ENCODE measurements around the gene WEE1. TPM values are rescaled to one million over a fixed set of nuclear protein-coding genes. Genes with fewer than 3 reads are reported as not detected.
"Not testable (repeated sequence)": the region's sequence is repeated elsewhere in the genome, so short reads cannot be mapped to it uniquely, and the experiment has no call there.

The WEE1 gene
- total RNA-seq, 1 donor, result 51.1 TPM

DNA sequence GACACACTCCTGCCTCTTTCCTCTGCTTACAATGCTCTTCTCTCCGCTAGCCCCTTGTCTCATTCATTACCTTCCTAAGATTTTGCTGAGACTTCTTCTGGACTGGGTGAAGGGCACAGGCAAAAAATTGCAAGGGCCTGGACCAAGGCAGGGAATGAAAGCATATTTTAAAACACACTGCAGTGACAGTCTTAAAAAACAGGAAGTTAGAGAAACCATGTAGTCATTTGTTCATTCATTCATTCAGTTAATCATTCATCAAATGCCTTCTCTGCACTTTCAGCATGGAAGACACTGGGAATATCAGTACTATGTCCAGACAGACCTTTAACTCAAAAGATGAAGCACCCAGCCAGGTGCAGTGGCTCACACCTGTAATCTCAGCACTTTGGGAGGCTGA is 45.5 kb downstream of the WEE1 start:
- H3K4me3 ChIP-seq (ENCODE audit: low read depth, low read length), result no peak overlapping the region
- no peak for DNase-seq (ENCODE audit: low read depth)
- TF ChIP-seq, protein P1, sequence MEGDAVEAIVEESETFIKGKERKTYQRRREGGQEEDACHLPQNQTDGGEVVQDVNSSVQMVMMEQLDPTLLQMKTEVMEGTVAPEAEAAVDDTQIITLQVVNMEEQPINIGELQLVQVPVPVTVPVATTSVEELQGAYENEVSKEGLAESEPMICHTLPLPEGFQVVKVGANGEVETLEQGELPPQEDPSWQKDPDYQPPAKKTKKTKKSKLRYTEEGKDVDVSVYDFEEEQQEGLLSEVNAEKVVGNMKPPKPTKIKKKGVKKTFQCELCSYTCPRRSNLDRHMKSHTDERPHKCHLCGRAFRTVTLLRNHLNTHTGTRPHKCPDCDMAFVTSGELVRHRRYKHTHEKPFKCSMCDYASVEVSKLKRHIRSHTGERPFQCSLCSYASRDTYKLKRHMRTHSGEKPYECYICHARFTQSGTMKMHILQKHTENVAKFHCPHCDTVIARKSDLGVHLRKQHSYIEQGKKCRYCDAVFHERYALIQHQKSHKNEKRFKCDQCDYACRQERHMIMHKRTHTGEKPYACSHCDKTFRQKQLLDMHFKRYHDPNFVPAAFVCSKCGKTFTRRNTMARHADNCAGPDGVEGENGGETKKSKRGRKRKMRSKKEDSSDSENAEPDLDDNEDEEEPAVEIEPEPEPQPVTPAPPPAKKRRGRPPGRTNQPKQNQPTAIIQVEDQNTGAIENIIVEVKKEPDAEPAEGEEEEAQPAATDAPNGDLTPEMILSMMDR (IDR thresholded peaks at IDR 0.05; ENCODE audit: insufficient read depth, low read length), result no peak

DNA sequence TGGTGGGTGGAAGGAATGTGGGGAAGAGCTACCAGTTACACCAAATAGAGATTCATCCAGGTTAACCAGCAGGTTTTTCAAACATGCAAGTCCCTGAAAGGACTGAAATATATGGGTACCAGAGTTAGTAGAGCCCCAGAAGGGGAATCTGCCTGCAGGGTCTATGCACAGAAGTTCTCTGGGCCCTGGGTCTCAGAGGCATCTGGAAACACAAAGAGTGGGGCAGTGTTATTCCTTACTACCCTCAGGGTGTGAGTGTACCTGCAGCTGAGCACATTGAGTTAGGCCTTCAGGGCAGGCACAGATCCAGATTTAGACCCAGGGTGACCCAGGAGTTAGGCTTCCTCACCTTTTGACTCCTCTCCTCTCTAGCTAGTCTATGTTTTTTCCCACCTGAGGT is 46.5 kb downstream of the WEE1 start:
- no peak for DNase-seq (ENCODE audit: low read depth)
- no peak overlapping the region for H3K4me3 ChIP-seq (ENCODE audit: low read depth, low read length)
- TF ChIP-seq, protein P1 (IDR thresholded peaks at IDR 0.05; ENCODE audit: insufficient read depth, low read length), result no peak

GRCh38 chr11:9622353-9622752 is 48.9 kb downstream of the WEE1 start:
- DNase-seq (ENCODE audit: low read depth); H3K4me3 ChIP-seq (ENCODE audit: low read depth, low read length): not testable (repeated sequence)

- not testable (repeated sequence) for H3K4me3 ChIP-seq (ENCODE audit: low read depth, low read length); DNase-seq (ENCODE audit: low read depth)
Observed at GRCh38 chr11:9623053-9623452, 49.6 kb downstream of the WEE1 start.

DNA sequence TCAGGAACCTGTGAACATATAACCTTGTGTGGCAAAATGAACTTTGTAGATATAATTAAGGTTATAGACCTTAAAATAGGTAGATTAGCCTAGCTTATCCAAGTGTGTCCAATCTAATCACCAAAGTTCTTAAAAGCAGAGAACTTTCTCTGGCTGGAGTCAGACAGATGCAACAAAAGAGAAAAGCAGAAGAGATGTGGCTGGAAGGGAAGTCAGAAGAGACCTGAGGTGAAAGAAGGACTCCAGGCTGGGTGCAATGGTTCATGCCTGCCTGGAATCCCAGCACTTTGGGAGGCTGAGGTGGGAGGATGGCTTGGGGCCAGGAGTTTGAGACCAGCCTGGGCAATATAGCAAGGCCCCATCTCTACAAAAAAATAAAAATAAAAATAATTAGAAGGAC is 51.0 kb downstream of the WEE1 start:
- no peak for DNase-seq (ENCODE audit: low read depth)
- no peak overlapping the region for H3K4me3 ChIP-seq (ENCODE audit: low read depth, low read length)
- TF ChIP-seq, protein P1 (IDR thresholded peaks at IDR 0.05; ENCODE audit: insufficient read depth, low read length), result no peak

GRCh38 chr11:9625162-9625561 is 51.7 kb downstream of the WEE1 start:
- TF ChIP-seq, protein P1 (IDR thresholded peaks at IDR 0.05; ENCODE audit: insufficient read depth, low read length), result no peak
- DNase-seq (ENCODE audit: low read depth), result peak; percentile 58
- H3K4me3 ChIP-seq (ENCODE audit: low read depth, low read length), result no peak overlapping the region

GRCh38 chr11:9625728-9626127 is 52.3 kb downstream of the WEE1 start:
- TF ChIP-seq, protein P1 (IDR thresholded peaks at IDR 0.05; ENCODE audit: insufficient read depth, low read length), result no peak
- no peak overlapping the region for H3K4me3 ChIP-seq (ENCODE audit: low read depth, low read length)
- DNase-seq (ENCODE audit: low read depth), result no peak

DNA sequence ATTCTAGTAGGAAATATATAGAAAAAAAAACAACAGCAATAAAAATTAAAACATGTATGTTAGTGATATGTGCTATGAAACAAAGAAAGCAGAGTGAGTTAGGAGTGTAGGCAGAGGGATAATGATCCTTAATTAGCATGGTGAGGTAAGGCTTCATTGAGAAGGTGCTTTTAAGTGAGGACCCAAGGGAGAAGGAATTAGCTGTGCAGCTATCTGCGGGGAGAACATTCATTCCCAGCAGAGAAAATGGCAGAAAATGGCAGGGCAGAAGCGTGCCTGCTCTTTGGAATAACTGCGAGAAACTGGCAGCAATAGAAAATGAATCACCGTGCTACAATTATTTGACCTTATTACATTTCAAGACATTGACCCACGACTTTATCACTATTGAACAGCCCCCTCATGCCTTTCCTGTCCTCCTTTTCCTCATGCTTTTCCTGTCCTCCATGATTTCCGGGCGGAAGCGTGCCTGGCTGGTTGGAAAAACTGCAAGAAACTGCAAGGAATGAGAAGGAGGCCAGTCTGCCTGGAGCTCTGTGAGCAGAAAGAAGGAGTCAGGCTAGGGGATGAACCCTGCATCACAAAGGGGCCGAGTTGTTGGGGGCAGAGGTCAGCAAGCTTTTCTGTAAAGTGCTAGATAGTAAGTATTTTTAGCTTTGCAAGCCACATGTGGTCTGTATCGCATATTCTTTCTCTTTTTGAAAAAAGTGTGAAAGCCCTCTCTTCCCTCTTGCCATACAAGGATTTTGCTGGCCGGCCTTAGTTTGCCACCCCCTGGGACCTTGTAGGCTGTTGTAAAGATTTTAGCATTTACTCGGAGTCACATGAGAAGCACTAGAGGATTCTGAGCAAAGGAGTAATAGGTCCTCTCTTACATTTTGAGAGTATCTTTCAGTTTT is 53.3 kb downstream of the WEE1 start:
- DNase-seq (ENCODE audit: low read depth), result no peak
- TF ChIP-seq, protein P1 (IDR thresholded peaks at IDR 0.05; ENCODE audit: insufficient read depth, low read length), result no peak
- H3K4me3 ChIP-seq (ENCODE audit: low read depth, low read length), result no peak overlapping the region

Measured in fibroblast of the aortic adventitia (primary cell).